Upper lobe of left lung (tissue), 6 donors: Measurements from ENCODE around the gene ADAM19. TPM values are rescaled to one million over a fixed set of nuclear protein-coding genes. Genes with fewer than 3 reads are reported as not detected.

Source experiments
- ATAC-seq, 2 donors: fragments of 200-7000 bp; cut with Tn5 transposase; one replicate each; pipeline ENCODE4 v1.9.1; 2022; ENCODE audit warnings: mild to moderate bottlenecking in 2 of 2, moderate library complexity in 2 of 2; ENCODE audit not compliant: low FRiP score in 2 of 2
- DNase-seq, 2 donors: peaks; one replicate each; pipeline ENCODE4 v3.0.0-alpha.2; 2019 to 2020
- H3K27ac ChIP-seq, 4 donors: fragments of 200-600 bp; sonication (generic); one replicate each; pipeline ENCODE4 v1.5.1; 2016 to 2019
- H3K27me3 ChIP-seq, 4 donors: fragments of 200-600 bp; sonication (generic); one replicate each; pipeline ENCODE4 v1.5.1; 2017 to 2019
- H3K36me3 ChIP-seq, 4 donors: fragments of 200-600 bp; sonication (generic); one replicate each; pipeline ENCODE4 v1.5.1; 2016 to 2019
- H3K4me1 ChIP-seq, 4 donors: fragments of 200-600 bp; sonication (generic); one replicate each; pipeline ENCODE4 v1.5.1; 2018 to 2019
- H3K4me3 ChIP-seq, 4 donors: fragments of 200-600 bp; sonication (generic); one replicate each; pipeline ENCODE4 v1.5.1; 2017 to 2019; ENCODE audit warnings: mild to moderate bottlenecking in 2 of 4, moderate library complexity in 1 of 4
- H3K9me3 ChIP-seq, 4 donors: fragments of 200-600 bp; sonication (generic); one replicate each; pipeline ENCODE4 v1.5.1; 2018 to 2019
- CTCF ChIP-seq, 6 experiments: fragments of 450-650 bp in 4 of 6; fragments of 200-600 bp in 2 of 6; sonication (generic) in 2 of 6; IDR thresholded peaks; one replicate each; pipeline ENCODE4 v1.5.1; 2016 to 2019; ENCODE audit warnings: antibody characterized with exemption in 6 of 6
- EP300 ChIP-seq, 4 donors: sonication (generic); formaldehyde crosslinking; IDR thresholded peaks; one replicate each; pipeline ENCODE4 v1.5.1; 2017; ENCODE audit warnings: antibody characterized with exemption in 4 of 4, control low read depth in 2 of 4
- POLR2A ChIP-seq, 4 donors: fragments of 450-650 bp; IDR thresholded peaks; one replicate each; pipeline ENCODE4 v1.5.1; 2016 to 2017; ENCODE audit warnings: antibody characterized with exemption in 4 of 4, mild to moderate bottlenecking in 2 of 4
- POLR2AphosphoS5 ChIP-seq, 2 donors: sonication (generic); formaldehyde crosslinking; IDR thresholded peaks; one replicate each; pipeline ENCODE4 v1.5.1; 2017; ENCODE audit warnings: antibody characterized with exemption in 2 of 2
- WGBS, 2 donors: methylation state at CpG; one replicate each; pipeline ENCODE4 v1.1.5; 2017 to 2018; 5-methylcytosine and 5-hydroxymethylcytosine counted together
- total RNA-seq, 6 donors: library from RNA; depleted of rRNA in 4 of 6; stranded (reverse); fragments of >200 nt in 4 of 6; gene quantifications; one replicate each; pipeline versions ENCODE4 v1.1.0 to v1.2.1, GENCODE V29; 2016 to 2021
- donor health status: DM: no; HTN: no; CAD: no; lungs with moderate emphysema.
- donor health status: DM: no; HTN: yes; CAD: no; lungs with severe emphysema.

Gene ADAM19
- total RNA-seq, 6 donors from 2014 or later, result 5.5 to 17.0 (median 7.1) TPM

- Histone ChIP-seq H3K27me3 (no peaks in the 10 kb centered on the region), H3K36me3 (no peaks in the 10 kb centered on the region), H3K4me1 (peaks cover 12 to 26% (median 23%) of the 10 kb centered on the region in 4 donors), H3K27ac (peak overlapping the region in 3 of 4 donors; percentile 18 to 69 (median 49)), H3K9me3 (no peaks in the 10 kb centered on the region), H3K4me3 (no peak overlapping the region)
- TF ChIP-seq POLR2AphosphoS5 (IDR thresholded peaks at IDR 0.05) (no peak), EP300 (IDR thresholded peaks at IDR 0.05) (peak in 1 of 4 donors; percentile 1)
- WGBS, 2 donors, result 45 to 58% methylated on average over 4 of the region's 4 CpGs
- ATAC-seq (peak in 1 of 2 donors; percentile 29), DNase-seq (no peak)
Measured at GRCh38 chr5:157555037-157555640, 20.4 kb downstream of the ADAM19 start.

- H3K27me3 ChIP-seq, result no peaks in the 10 kb centered on the region
- H3K36me3 ChIP-seq, result no peaks in the 10 kb centered on the region
- H3K27ac ChIP-seq, result peak overlapping the region in 3 of 4 donors; percentile 18 to 69 (median 49)
- H3K4me1 ChIP-seq, result peaks cover 14 to 25% (median 24%) of the 10 kb centered on the region in 4 donors
- H3K9me3 ChIP-seq, result no peaks in the 10 kb centered on the region
- DNase-seq (no peak), ATAC-seq (no peak)
- no peak overlapping the region for H3K4me3 ChIP-seq
- 49 to 61% methylated on average over 10 of the region's 10 CpGs for WGBS, 2 donors
- TF ChIP-seq CTCF (IDR thresholded peaks at IDR 0.05) (no peak), EP300 (IDR thresholded peaks at IDR 0.05) (no peak), POLR2A (IDR thresholded peaks at IDR 0.05) (no peak), POLR2AphosphoS5 (IDR thresholded peaks at IDR 0.05) (peak; percentile 8 to 13)
Measured at GRCh38 chr5:157554179-157555036, 21.2 kb downstream of the ADAM19 start.

GRCh38 chr5:157552650-157553049 lies 22.9 kb downstream of the ADAM19 start:
- 100% methylated on average over 1 of the region's 1 CpG for WGBS, 2 donors
- no peak for TF ChIP-seq POLR2AphosphoS5 (IDR thresholded peaks at IDR 0.05)
- TF ChIP-seq POLR2A (IDR thresholded peaks at IDR 0.05), result no peak
- Histone ChIP-seq H3K9me3 (no peaks in the 10 kb centered on the region), H3K36me3 (no peaks in the 10 kb centered on the region), H3K4me3 (no peak overlapping the region), H3K27me3 (no peaks in the 10 kb centered on the region), H3K4me1 (peaks cover 31 to 39% (median 37%) of the 10 kb centered on the region in 4 donors), H3K27ac (no peak overlapping the region)
- ATAC-seq (no peak), DNase-seq (no peak)

GRCh38 chr5:157550663-157551062 lies 24.9 kb downstream of the ADAM19 start:
- H3K4me3 ChIP-seq, result no peak overlapping the region
- no peaks in the 10 kb centered on the region for H3K9me3 ChIP-seq
- DNase-seq (no peak), ATAC-seq (no peak)
- no peaks in the 10 kb centered on the region for H3K27me3 ChIP-seq
- no peak overlapping the region for H3K27ac ChIP-seq
- H3K36me3 ChIP-seq, result no peaks in the 10 kb centered on the region
- peaks cover 35 to 56% (median 43%) of the 10 kb centered on the region in 4 donors for H3K4me1 ChIP-seq
- TF ChIP-seq EP300 (IDR thresholded peaks at IDR 0.05), result no peak
- no peak for TF ChIP-seq POLR2AphosphoS5 (IDR thresholded peaks at IDR 0.05)
- TF ChIP-seq CTCF (IDR thresholded peaks at IDR 0.05), result no peak
- TF ChIP-seq POLR2A (IDR thresholded peaks at IDR 0.05), result no peak
- WGBS, 2 donors, result 78 to 89% methylated on average over 4 of the region's 4 CpGs

GRCh38 chr5:157549954-157550549 lies 25.5 kb downstream of the ADAM19 start:
- DNase-seq (no peak), ATAC-seq (no peak)
- TF ChIP-seq POLR2A (IDR thresholded peaks at IDR 0.05) (no peak), EP300 (IDR thresholded peaks at IDR 0.05) (no peak), POLR2AphosphoS5 (IDR thresholded peaks at IDR 0.05) (no peak), CTCF (IDR thresholded peaks at IDR 0.05) (no peak)
- Histone ChIP-seq H3K27ac (no peak overlapping the region), H3K27me3 (no peaks in the 10 kb centered on the region), H3K9me3 (no peaks in the 10 kb centered on the region), H3K36me3 (no peaks in the 10 kb centered on the region), H3K4me3 (no peak overlapping the region), H3K4me1 (peaks cover 30 to 51% (median 41%) of the 10 kb centered on the region in 4 donors)
- 90 to 91% methylated on average over 5 of the region's 5 CpGs for WGBS, 2 donors
